H9 (cell line): ENCODE measurements around the gene TTC7B. TPM values are rescaled to one million over a fixed set of nuclear protein-coding genes. Genes with fewer than 3 reads are reported as not detected.

Source experiments
- DNase-seq: peaks from one replicate; pipeline ENCODE4 v3.0.0-alpha.2; 2017
- H2AFZ ChIP-seq: one replicate; pipeline ENCODE4 v1.6.1; 2013; ENCODE audit warnings: mild to moderate bottlenecking, low read length, control low read depth, moderate library complexity
- H2AK5ac ChIP-seq: 2 replicates; pipeline ENCODE4 v1.6.1; 2013; ENCODE audit warnings: low read length, control low read depth, mixed read lengths; ENCODE audit not compliant: insufficient read length
- H2BK120ac ChIP-seq: one replicate; pipeline ENCODE4 v1.6.1; 2013; ENCODE audit warnings: low read depth, mild to moderate bottlenecking, low read length, control low read depth, inconsistent platforms; ENCODE audit not compliant: poor library complexity, severe bottlenecking
- H2BK12ac ChIP-seq: 2 replicates; pipeline ENCODE4 v1.6.1; 2013; ENCODE audit warnings: low read length, control low read depth, mixed read lengths, low read depth; ENCODE audit not compliant: insufficient read length
- H2BK15ac ChIP-seq: 2 replicates; pipeline ENCODE4 v1.6.1; 2013; ENCODE audit warnings: low read depth, low read length, control low read depth
- H2BK20ac ChIP-seq: one replicate; pipeline ENCODE4 v1.6.1; 2013; ENCODE audit warnings: low read depth, mild to moderate bottlenecking, low read length, control low read depth, inconsistent platforms; ENCODE audit not compliant: poor library complexity, severe bottlenecking
- H2BK5ac ChIP-seq: 2 replicates; pipeline ENCODE4 v1.6.1; 2013; ENCODE audit warnings: low read length, control low read depth, mixed read lengths; ENCODE audit not compliant: insufficient read length
- H3K14ac ChIP-seq: 2 replicates; pipeline ENCODE4 v1.6.1; 2013; ENCODE audit warnings: low read length, control low read depth; ENCODE audit not compliant: insufficient read depth
- H3K18ac ChIP-seq: 2 replicates; pipeline ENCODE4 v1.6.1; 2013; ENCODE audit warnings: low read depth, mild to moderate bottlenecking, mixed read lengths, low read length, control low read depth; ENCODE audit not compliant: insufficient read length
- H3K23ac ChIP-seq: 2 replicates; pipeline ENCODE4 v1.6.1; 2013; ENCODE audit warnings: low read length, control low read depth, mixed read lengths, low read depth; ENCODE audit not compliant: insufficient read length
- H3K23me2 ChIP-seq: 2 replicates; pipeline ENCODE4 v1.6.1; 2013; ENCODE audit warnings: low read depth, mild to moderate bottlenecking, mixed read lengths, low read length, control low read depth; ENCODE audit not compliant: insufficient read length, poor library complexity, severe bottlenecking
- H3K27ac ChIP-seq: 2 replicates; pipeline ENCODE4 v1.5.1; 2013; ENCODE audit warnings: low read length, control low read depth, mixed read lengths, low read depth; ENCODE audit not compliant: insufficient read length
- H3K27me3 ChIP-seq: 2 replicates; pipeline ENCODE4 v1.6.1; 2013; ENCODE audit warnings: low read length, control low read depth, inconsistent platforms; ENCODE audit not compliant: insufficient read depth
- H3K4ac ChIP-seq: 2 replicates; pipeline ENCODE4 v1.6.1; 2013; ENCODE audit warnings: low read depth, mild to moderate bottlenecking, control low read depth, inconsistent platforms, low read length, moderate library complexity
- H3K4me1 ChIP-seq: 2 replicates; pipeline ENCODE4 v1.6.1; 2013; ENCODE audit warnings: low read length, control low read depth, inconsistent platforms; ENCODE audit not compliant: insufficient read depth
- H3K4me2 ChIP-seq: 2 replicates; pipeline ENCODE4 v1.6.1; 2013; ENCODE audit warnings: low read length, control low read depth, mixed read lengths; ENCODE audit not compliant: insufficient read length, insufficient read depth
- H3K56ac ChIP-seq: 2 replicates; pipeline ENCODE4 v1.6.1; 2013; ENCODE audit warnings: low read depth, mild to moderate bottlenecking, mixed read lengths, low read length, control low read depth; ENCODE audit not compliant: insufficient read length
- H3K79me1 ChIP-seq: 2 replicates; pipeline ENCODE4 v1.6.1; 2013; ENCODE audit warnings: low read depth, mild to moderate bottlenecking, moderate library complexity, low read length, control low read depth, inconsistent platforms; ENCODE audit not compliant: insufficient read depth, poor library complexity, severe bottlenecking
- H3K79me2 ChIP-seq: 2 replicates; pipeline ENCODE4 v1.6.1; 2013; ENCODE audit warnings: low read length, control low read depth, inconsistent platforms; ENCODE audit not compliant: insufficient read depth
- H3K9ac ChIP-seq: 2 replicates; pipeline ENCODE4 v1.6.1; 2013; ENCODE audit warnings: low read length, control low read depth, mixed read lengths; ENCODE audit not compliant: insufficient read length; ENCODE audit errors: extremely low read depth
- H3K9me3 ChIP-seq: one replicate; pipeline ENCODE4 v1.6.1; 2013; ENCODE audit warnings: low read depth, low read length, inconsistent platforms; ENCODE audit not compliant: control insufficient read depth
- H3T11ph ChIP-seq: one replicate; pipeline ENCODE4 v1.6.1; 2013; ENCODE audit warnings: mild to moderate bottlenecking, low read length, control low read depth, inconsistent platforms
- H4K20me1 ChIP-seq: one replicate; pipeline ENCODE4 v1.6.1; 2013; ENCODE audit not compliant: control insufficient read depth, insufficient read length, insufficient read depth
- H4K5ac ChIP-seq: 2 replicates; pipeline ENCODE4 v1.6.1; 2013; ENCODE audit warnings: low read depth, mild to moderate bottlenecking, mixed read lengths, low read length, control low read depth; ENCODE audit not compliant: insufficient read length
- H4K8ac ChIP-seq: replicated peaks from 2 replicates; pipeline ENCODE4 v1.6.1; 2013; ENCODE audit warnings: low read length, control low read depth, mixed read lengths, low read depth; ENCODE audit not compliant: insufficient read length
- H4K91ac ChIP-seq: 2 replicates; pipeline ENCODE4 v1.6.1; 2013; ENCODE audit warnings: low read depth, mild to moderate bottlenecking, moderate library complexity, mixed read lengths, low read length, control low read depth; ENCODE audit not compliant: insufficient read length
- H3K27ac Mint-ChIP-seq, 3 experiments: 2 replicates in 2 of 3; 3 replicates in 1 of 3; pipeline ENCODE4 v1.8.0; 2020 to 2021; ENCODE audit warnings: mixed read lengths in 3 of 3, mild to moderate bottlenecking in 1 of 3, moderate library complexity in 1 of 3
- H3K27me3 Mint-ChIP-seq: 2 replicates; pipeline ENCODE4 v1.8.0; 2021; ENCODE audit warnings: low read depth, mild to moderate bottlenecking, moderate library complexity, mixed read lengths
- H3K36me3 Mint-ChIP-seq, 3 experiments: 2 replicates in 2 of 3; 3 replicates in 1 of 3; pipeline ENCODE4 v1.8.0; 2020 to 2021; ENCODE audit warnings: low read depth in 3 of 3, mixed read lengths in 3 of 3; ENCODE audit not compliant: insufficient read depth in 1 of 3
- H3K4me1 Mint-ChIP-seq, 2 experiments: 2 replicates each; pipeline ENCODE4 v1.8.0; 2020; ENCODE audit warnings: mixed read lengths in 2 of 2
- H3K4me3 Mint-ChIP-seq, 2 experiments: 2 replicates in 1 of 2; 3 replicates in 1 of 2; pipeline ENCODE4 v1.8.0; 2020 to 2021; ENCODE audit warnings: mild to moderate bottlenecking in 2 of 2, mixed read lengths in 2 of 2, moderate library complexity in 1 of 2
- H3K9me3 Mint-ChIP-seq, 2 experiments: 2 replicates in 1 of 2; 3 replicates in 1 of 2; pipeline ENCODE4 v1.8.0; 2020; ENCODE audit warnings: mild to moderate bottlenecking in 2 of 2, mixed read lengths in 2 of 2, moderate library complexity in 1 of 2
- WGBS: extraction: QIAGEN DNeasy Blood & Tissue Kit; methylation state at CpG from one replicate; pipeline ENCODE4 v1.1.7; 2013; ENCODE audit warnings: missing lambda C conversion rate, low lambda C conversion rate, mixed read lengths; ENCODE audit not compliant: insufficient read length; ENCODE audit errors: extremely low coverage; 5-methylcytosine and 5-hydroxymethylcytosine counted together
- total RNA-seq: library from RNA; stranded (reverse); gene quantifications from 2 replicates; pipeline ENCODE4 v1.2.1, GENCODE V29; 2021
- TF ChIP-seq, protein P1 (sequence below): fragments of 200-600 bp; sonication (generic); conservative IDR thresholded peaks from 3 replicates; pipeline ENCODE4 v1.8.0; 2021; ENCODE audit warnings: antibody characterized with exemption, mild to moderate bottlenecking

Gene TTC7B
- total RNA-seq, 1 experiment from 2014 or later = 33.7 TPM

GRCh38 chr14:90552465-90553297, 263.5 kb downstream of the TTC7B start:
- Mint-ChIP-seq H3K9me3 (peaks cover 3 to 7% of the 10 kb centered on the region in 2 experiments; a peak in 3 of 5 replicates), H3K27me3 (peaks cover 2% of the 10 kb centered on the region), H3K36me3 (peaks cover 5 to 17% (median 5%) of the 10 kb centered on the region in 3 experiments; a peak in 4 of 7 replicates), H3K4me3 (no peak overlapping the region), H3K27ac (0 out of 7 replicates have a peak overlapping the region, but pooled peaks of 1 of the 3 experiments have one; percentile 44), H3K4me1 (peaks cover 15 to 18% of the 10 kb centered on the region in 2 experiments)
- Histone ChIP-seq H3K18ac (no peak overlapping the region), H3K4ac (no peak overlapping the region), H3K27me3 (no peaks in the 10 kb centered on the region), H2BK15ac (no peak overlapping the region), H2BK20ac (no peak overlapping the region), H3K27ac (no peak overlapping the region), H3K9ac (no peak overlapping the region), H3K23me2 (no peaks in the 10 kb centered on the region), H3K4me2 (no peak overlapping the region), H3K79me1 (no peaks in the 10 kb centered on the region), H3K4me1 (peaks cover 5% of the 10 kb centered on the region; the same call in 1 of the 2 replicates), H4K91ac (no peak overlapping the region), H4K8ac (no peak overlapping the region), H3K9me3 (no peaks in the 10 kb centered on the region), H2BK5ac (no peak overlapping the region), H3K56ac (no peak overlapping the region), H3K79me2 (no peaks in the 10 kb centered on the region), H3K23ac (no peak overlapping the region), H4K20me1 (no peaks in the 10 kb centered on the region), H3K14ac (peak overlapping the region; percentile 19; the same call in 1 of the 2 replicates), H3T11ph (no peak overlapping the region), H2BK120ac (no peak overlapping the region), H2AK5ac (no peak overlapping the region), H2AFZ (no peak overlapping the region), H2BK12ac (no peak overlapping the region), H4K5ac (no peak overlapping the region)
- TF ChIP-seq, protein P1, sequence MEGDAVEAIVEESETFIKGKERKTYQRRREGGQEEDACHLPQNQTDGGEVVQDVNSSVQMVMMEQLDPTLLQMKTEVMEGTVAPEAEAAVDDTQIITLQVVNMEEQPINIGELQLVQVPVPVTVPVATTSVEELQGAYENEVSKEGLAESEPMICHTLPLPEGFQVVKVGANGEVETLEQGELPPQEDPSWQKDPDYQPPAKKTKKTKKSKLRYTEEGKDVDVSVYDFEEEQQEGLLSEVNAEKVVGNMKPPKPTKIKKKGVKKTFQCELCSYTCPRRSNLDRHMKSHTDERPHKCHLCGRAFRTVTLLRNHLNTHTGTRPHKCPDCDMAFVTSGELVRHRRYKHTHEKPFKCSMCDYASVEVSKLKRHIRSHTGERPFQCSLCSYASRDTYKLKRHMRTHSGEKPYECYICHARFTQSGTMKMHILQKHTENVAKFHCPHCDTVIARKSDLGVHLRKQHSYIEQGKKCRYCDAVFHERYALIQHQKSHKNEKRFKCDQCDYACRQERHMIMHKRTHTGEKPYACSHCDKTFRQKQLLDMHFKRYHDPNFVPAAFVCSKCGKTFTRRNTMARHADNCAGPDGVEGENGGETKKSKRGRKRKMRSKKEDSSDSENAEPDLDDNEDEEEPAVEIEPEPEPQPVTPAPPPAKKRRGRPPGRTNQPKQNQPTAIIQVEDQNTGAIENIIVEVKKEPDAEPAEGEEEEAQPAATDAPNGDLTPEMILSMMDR = no peak
- no CpG with 5 or more reads among the region's 17 CpGs for WGBS
- DNase-seq = no peak
